ENCODE measurements around the gene DCLK2.

The DCLK2 gene

GRCh38 chr4:150145946-150146340 lies 67.7 kb downstream of the DCLK2 start:
- Histone ChIP-seq H3K9me2 (ENCODE audit: low read depth, low read length) (no peaks in the 10 kb centered on the region), H3K9ac (ENCODE audit: low read length) (no peak overlapping the region), H3K27ac (ENCODE audit: low read depth, low read length, poor library complexity, severe bottlenecking) (no peak overlapping the region), H3K4me1 (ENCODE audit: insufficient read depth, low read length, severe bottlenecking) (no peaks in the 10 kb centered on the region), H4K20me1 (ENCODE audit: insufficient read depth, low read length) (no peaks in the 10 kb centered on the region), H3K4me3 (ENCODE audit: low read depth, low read length, poor library complexity, severe bottlenecking) (no peak overlapping the region), H3K36me3 (ENCODE audit: insufficient read depth, low read length) (no peaks in the 10 kb centered on the region), H3K27me3 (ENCODE audit: insufficient read depth, low read length) (no peaks in the 10 kb centered on the region), H3F3A (ENCODE audit: insufficient read depth, low read length) (no peaks in the 10 kb centered on the region), H3K4me2 (ENCODE audit: low read length) (no peak overlapping the region), H2AFZ (ENCODE audit: low read length) (no peak overlapping the region), H3K79me2 (ENCODE audit: insufficient read depth, low read length) (no peaks in the 10 kb centered on the region), H3K9me3 (ENCODE audit: low read length) (no peaks in the 10 kb centered on the region)
- TF ChIP-seq, protein P1, sequence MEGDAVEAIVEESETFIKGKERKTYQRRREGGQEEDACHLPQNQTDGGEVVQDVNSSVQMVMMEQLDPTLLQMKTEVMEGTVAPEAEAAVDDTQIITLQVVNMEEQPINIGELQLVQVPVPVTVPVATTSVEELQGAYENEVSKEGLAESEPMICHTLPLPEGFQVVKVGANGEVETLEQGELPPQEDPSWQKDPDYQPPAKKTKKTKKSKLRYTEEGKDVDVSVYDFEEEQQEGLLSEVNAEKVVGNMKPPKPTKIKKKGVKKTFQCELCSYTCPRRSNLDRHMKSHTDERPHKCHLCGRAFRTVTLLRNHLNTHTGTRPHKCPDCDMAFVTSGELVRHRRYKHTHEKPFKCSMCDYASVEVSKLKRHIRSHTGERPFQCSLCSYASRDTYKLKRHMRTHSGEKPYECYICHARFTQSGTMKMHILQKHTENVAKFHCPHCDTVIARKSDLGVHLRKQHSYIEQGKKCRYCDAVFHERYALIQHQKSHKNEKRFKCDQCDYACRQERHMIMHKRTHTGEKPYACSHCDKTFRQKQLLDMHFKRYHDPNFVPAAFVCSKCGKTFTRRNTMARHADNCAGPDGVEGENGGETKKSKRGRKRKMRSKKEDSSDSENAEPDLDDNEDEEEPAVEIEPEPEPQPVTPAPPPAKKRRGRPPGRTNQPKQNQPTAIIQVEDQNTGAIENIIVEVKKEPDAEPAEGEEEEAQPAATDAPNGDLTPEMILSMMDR (IDR thresholded peaks at IDR 0.05; ENCODE audit: low read length): no peak
- no peak for TF ChIP-seq EZH2 (IDR thresholded peaks at IDR 0.05; ENCODE audit: borderline replicate concordance, low read length)

GRCh38 chr4:150149381-150149780 lies 71.1 kb downstream of the DCLK2 start:
- no peaks in the 10 kb centered on the region for H3K4me1 ChIP-seq (ENCODE audit: insufficient read depth, low read length, severe bottlenecking)
- H3K9ac ChIP-seq (ENCODE audit: low read length): no peak overlapping the region
- H3K27ac ChIP-seq (ENCODE audit: low read depth, low read length, poor library complexity, severe bottlenecking): no peak overlapping the region
- H3K9me2 ChIP-seq (ENCODE audit: low read depth, low read length): no peaks in the 10 kb centered on the region
- H4K20me1 ChIP-seq (ENCODE audit: insufficient read depth, low read length): no peaks in the 10 kb centered on the region
- no peak overlapping the region for H3K4me2 ChIP-seq (ENCODE audit: low read length)
- no peaks in the 10 kb centered on the region for H3F3A ChIP-seq (ENCODE audit: insufficient read depth, low read length)
- H3K79me2 ChIP-seq (ENCODE audit: insufficient read depth, low read length): no peaks in the 10 kb centered on the region
- no peak overlapping the region for H2AFZ ChIP-seq (ENCODE audit: low read length)
- H3K9me3 ChIP-seq (ENCODE audit: low read length): no peaks in the 10 kb centered on the region
- H3K36me3 ChIP-seq (ENCODE audit: insufficient read depth, low read length): no peaks in the 10 kb centered on the region
- H3K27me3 ChIP-seq (ENCODE audit: insufficient read depth, low read length): no peaks in the 10 kb centered on the region
- no peak overlapping the region for H3K4me3 ChIP-seq (ENCODE audit: low read depth, low read length, poor library complexity, severe bottlenecking)
- TF ChIP-seq EZH2 (IDR thresholded peaks at IDR 0.05; ENCODE audit: borderline replicate concordance, low read length): no peak
- TF ChIP-seq, protein P1 (IDR thresholded peaks at IDR 0.05; ENCODE audit: low read length): no peak

DNA sequence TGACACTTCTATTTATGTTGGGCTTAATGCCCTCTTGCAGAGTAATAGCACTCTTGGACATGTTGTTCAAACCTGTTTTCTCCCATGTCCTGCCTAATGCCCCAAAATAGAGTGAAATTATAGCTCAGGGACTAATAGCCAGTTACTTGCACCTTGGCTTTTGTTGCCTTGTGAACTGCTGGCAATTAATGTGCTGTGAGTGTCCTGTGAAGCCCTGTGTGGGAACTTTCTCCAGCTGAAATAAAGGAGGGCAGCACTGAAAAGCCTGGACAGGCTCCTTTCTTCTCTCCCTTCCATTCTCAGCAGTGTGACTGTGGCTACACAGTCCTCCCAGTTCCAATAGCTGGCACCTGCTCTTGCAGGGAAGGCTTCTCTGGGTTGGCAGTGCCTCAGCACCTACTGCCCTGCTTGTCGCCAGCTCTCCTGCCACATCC lies 72.4 kb downstream of the DCLK2 start:
- Histone ChIP-seq H3K9me2 (ENCODE audit: low read depth, low read length) (no peaks in the 10 kb centered on the region), H4K20me1 (ENCODE audit: insufficient read depth, low read length) (no peaks in the 10 kb centered on the region), H3K4me1 (ENCODE audit: insufficient read depth, low read length, severe bottlenecking) (no peaks in the 10 kb centered on the region), H2AFZ (ENCODE audit: low read length) (no peak overlapping the region), H3K9me3 (ENCODE audit: low read length) (no peaks in the 10 kb centered on the region), H3K9ac (ENCODE audit: low read length) (no peak overlapping the region), H3K4me2 (ENCODE audit: low read length) (no peak overlapping the region), H3F3A (ENCODE audit: insufficient read depth, low read length) (no peaks in the 10 kb centered on the region), H3K27me3 (ENCODE audit: insufficient read depth, low read length) (no peaks in the 10 kb centered on the region), H3K27ac (ENCODE audit: low read depth, low read length, poor library complexity, severe bottlenecking) (no peak overlapping the region), H3K4me3 (ENCODE audit: low read depth, low read length, poor library complexity, severe bottlenecking) (no peak overlapping the region), H3K79me2 (ENCODE audit: insufficient read depth, low read length) (no peaks in the 10 kb centered on the region), H3K36me3 (ENCODE audit: insufficient read depth, low read length) (no peaks in the 10 kb centered on the region)
- TF ChIP-seq, protein P1 (IDR thresholded peaks at IDR 0.05; ENCODE audit: low read length): no peak
- no peak for TF ChIP-seq EZH2 (IDR thresholded peaks at IDR 0.05; ENCODE audit: borderline replicate concordance, low read length)

Measured in OCI-LY1 (cell line).